Right forelimb (tissue), 1 donor: ENCODE data around the gene C1QTNF1.

Experiments
- DNase-seq: peaks from one replicate; pipeline ENCODE4 v3.0.0-alpha.2; 2018

Gene C1QTNF1

DNA sequence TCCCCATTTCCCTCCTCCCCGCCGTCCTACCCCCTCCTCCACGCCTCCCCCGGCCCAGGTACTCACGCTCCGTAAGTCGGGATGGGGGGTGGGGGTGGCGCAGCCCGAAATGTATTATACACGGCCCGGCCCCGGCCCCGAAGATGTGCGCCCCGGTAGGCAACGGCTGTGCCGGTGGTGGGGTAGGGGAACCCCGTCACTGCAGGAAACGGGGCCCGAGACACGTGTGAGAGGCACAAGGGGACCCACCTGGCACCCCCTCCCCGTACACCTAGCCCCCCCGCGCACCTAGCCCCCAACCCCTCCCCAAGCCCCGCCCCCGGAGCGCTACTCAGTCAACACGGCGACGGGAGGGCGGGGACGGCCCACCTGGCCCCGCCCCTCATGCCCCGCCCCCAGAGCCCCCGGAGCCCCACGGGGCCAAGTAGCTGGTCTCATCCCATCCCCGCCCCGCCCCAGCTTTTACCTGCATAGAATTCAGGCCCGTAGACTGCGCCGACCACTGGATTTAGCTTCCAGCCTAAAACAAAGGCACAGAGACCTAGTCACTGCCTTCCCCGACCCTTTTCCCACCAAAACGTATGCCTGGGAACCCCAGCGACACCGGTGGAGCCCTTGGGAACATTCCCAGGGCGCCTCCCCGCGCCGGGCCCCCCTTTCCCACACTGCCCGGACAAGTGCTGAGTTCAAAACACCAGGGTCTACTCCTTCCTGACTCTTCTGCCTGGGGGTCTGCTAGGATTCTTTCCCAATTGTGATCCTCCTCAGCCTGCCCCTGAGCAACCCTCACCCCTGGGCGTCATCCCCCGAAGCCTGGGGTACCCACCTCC is 73.5 kb downstream of the C1QTNF1 start:
- DNase-seq: no peak

GRCh38 chr17:79098282-79098867 is 74.4 kb downstream of the C1QTNF1 start:
- DNase-seq: no peak
